K562 (cell line): ENCODE results near the gene CLDN14. TPM values are rescaled to one million over a fixed set of nuclear protein-coding genes. Genes with fewer than 3 reads are reported as not detected.

ENCODE experiments used
- ATF7 ChIP-seq: fragments of 450-650 bp; IDR thresholded peaks from 2 replicates; pipeline ENCODE4 v1.7.1; 2014; ENCODE audit warnings: mild to moderate bottlenecking, moderate library complexity
- BRF1 ChIP-seq: IDR thresholded peaks from 3 replicates; pipeline ENCODE4 v1.6.1; 2011; ENCODE audit warnings: borderline replicate concordance, mild to moderate bottlenecking; ENCODE audit not compliant: insufficient read length; ENCODE audit errors: extremely low read depth
- ESRRA ChIP-seq: fragments of 450-650 bp; IDR thresholded peaks from 2 replicates; pipeline ENCODE4 v1.6.1; 2014; ENCODE audit warnings: low read depth, mild to moderate bottlenecking, moderate library complexity, borderline replicate concordance
- KDM1A ChIP-seq, 2 experiments: fragments of 450-650 bp; IDR thresholded peaks; 2 replicates each; pipeline ENCODE4 v1.6.1; 2016; ENCODE audit warnings: mild to moderate bottlenecking in 2 of 2
- POLR3G ChIP-seq: IDR thresholded peaks from 2 replicates; pipeline ENCODE4 v1.6.1; 2011; ENCODE audit not compliant: insufficient read length, insufficient replicate concordance; ENCODE audit errors: extremely low read depth
- RB1 ChIP-seq: fragments of 450-650 bp; IDR thresholded peaks from 2 replicates; pipeline ENCODE4 v1.6.1; 2017; ENCODE audit warnings: low read depth, mild to moderate bottlenecking
- SMARCE1 ChIP-seq: fragments of 450-650 bp; IDR thresholded peaks from 2 replicates; pipeline ENCODE4 v1.7.1; 2016; ENCODE audit warnings: mild to moderate bottlenecking
- ZNF584 ChIP-seq: fragments of 200-800 bp; sonication (Bioruptor generic); IDR thresholded peaks from 2 replicates; pipeline ENCODE4 v1.6.1; 2016; ENCODE audit warnings: low read depth, mild to moderate bottlenecking, missing genetic modification characterization, missing compliant biosample characterization
- ZNF699 ChIP-seq: fragments of 250-450 bp; sonication (Bioruptor Pico); IDR thresholded peaks from 2 replicates; pipeline ENCODE4 v1.8.0; 2021; ENCODE audit warnings: mild to moderate bottlenecking, moderate library complexity; ENCODE audit not compliant: insufficient replicate concordance
- polyA plus RNA-seq, 8 experiments: library from polyadenylated mRNA; depleted of rRNA in 4 of 8; stranded (reverse) in 5 of 8; unstranded in 3 of 8; fragments of >200 nt; fragmentation: Nextera tagmentation in 2 of 8; fragmentation: Illumina TruSeq in 1 of 8; extraction: Ambion mirVana in 2 of 8; extraction: Trizol in 1 of 8; gene quantifications; 2 replicates each; pipeline versions ENCODE4 v1.2.1 to v1.2.3, GENCODE V29; 2011 to 2014; ENCODE audit warnings: inconsistent platforms in 1 of 8, missing spikeins in 1 of 8
- total RNA-seq, 7 experiments: library from RNA; depleted of rRNA in 6 of 7; stranded (reverse); fragments of >200 nt in 6 of 7; fragmentation: Illumina TruSeq in 2 of 7; extraction: Trizol in 2 of 7; gene quantifications; 2 replicates each; pipeline versions ENCODE4 v1.2.1 to v1.2.3, GENCODE V29; 2011 to 2021; ENCODE audit warnings: low replicate concordance in 1 of 7
- TF ChIP-seq, protein P1 (sequence below): IDR thresholded peaks from 2 replicates; pipeline ENCODE4 v1.6.1; 2012; ENCODE audit warnings: low read depth, low read length, improper control_type of control experiment, borderline replicate concordance
- TF ChIP-seq, protein P2 (sequence below), 2 experiments: fragments of 450-650 bp; formaldehyde crosslinking in 1 of 2; IDR thresholded peaks; 2 replicates each; pipeline versions ENCODE4 v1.4.0 to v1.6.1; 2014 to 2020; ENCODE audit warnings: mild to moderate bottlenecking in 2 of 2, borderline replicate concordance in 1 of 2, low read depth in 1 of 2
- TF ChIP-seq, protein P3 (sequence below): sonication (generic); formaldehyde crosslinking; IDR thresholded peaks from 2 replicates; pipeline ENCODE4 v1.9.0; 2022; ENCODE audit warnings: mild to moderate bottlenecking, missing genetic modification reagents
- TF ChIP-seq, protein P4 (sequence below): sonication (generic); formaldehyde crosslinking; IDR thresholded peaks from 2 replicates; pipeline ENCODE4 v1.8.0; 2022; ENCODE audit warnings: missing genetic modification reagents, mild to moderate bottlenecking, moderate library complexity, borderline replicate concordance

The CLDN14 gene
- total and polyA plus RNA-seq, 9 of the 15 experiments (the other 6 are each of a cell fraction or from before 2014, with no cell fraction given), result not detected

DNA sequence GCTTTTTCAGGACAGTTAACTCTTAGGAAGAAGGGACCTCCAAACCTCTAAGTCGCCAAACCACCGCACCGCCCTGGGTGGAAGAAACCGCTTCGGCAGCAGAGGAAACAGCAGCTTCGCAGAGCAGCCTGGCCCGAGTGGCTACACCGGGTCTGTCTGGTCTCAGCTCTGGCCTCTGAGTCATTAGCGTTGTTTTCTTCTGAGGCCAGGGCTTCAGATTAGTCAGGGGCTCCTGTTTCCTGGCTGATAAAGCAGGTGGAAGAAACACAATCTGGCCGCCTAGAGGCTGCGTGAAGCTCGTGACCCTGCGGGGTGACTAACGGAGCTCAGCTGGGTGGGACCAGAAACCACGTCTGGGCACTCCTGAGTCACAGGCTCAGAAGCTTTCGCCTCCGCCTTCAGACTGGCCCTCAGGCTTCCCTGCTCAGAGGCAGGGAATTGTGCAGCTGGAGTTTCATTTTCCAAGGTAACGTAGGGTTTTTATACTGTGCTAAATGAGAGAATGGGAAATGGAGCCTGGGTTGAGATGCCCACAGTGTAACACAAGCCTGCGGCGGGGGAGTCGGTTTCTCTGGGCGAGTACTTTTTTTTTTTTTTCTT, 49.9 kb downstream of the CLDN14 start (continued):
- TF ChIP-seq ESRRA (peak; percentile 74; the same call in 1 of the 2 replicates), BRF1 (no peak), ZNF699 (CRISPR knock-in tag) (no peak), RB1 (peak; percentile 80), ATF7 (peak; percentile 93), SMARCE1 (peak; percentile 100), KDM1A (IDR thresholded peaks at IDR 0.05) (peak; percentile 100), ZNF584 (CRISPR knock-in tag) (peak; percentile 89), POLR3G (no peak)
- TF ChIP-seq, protein P1, sequence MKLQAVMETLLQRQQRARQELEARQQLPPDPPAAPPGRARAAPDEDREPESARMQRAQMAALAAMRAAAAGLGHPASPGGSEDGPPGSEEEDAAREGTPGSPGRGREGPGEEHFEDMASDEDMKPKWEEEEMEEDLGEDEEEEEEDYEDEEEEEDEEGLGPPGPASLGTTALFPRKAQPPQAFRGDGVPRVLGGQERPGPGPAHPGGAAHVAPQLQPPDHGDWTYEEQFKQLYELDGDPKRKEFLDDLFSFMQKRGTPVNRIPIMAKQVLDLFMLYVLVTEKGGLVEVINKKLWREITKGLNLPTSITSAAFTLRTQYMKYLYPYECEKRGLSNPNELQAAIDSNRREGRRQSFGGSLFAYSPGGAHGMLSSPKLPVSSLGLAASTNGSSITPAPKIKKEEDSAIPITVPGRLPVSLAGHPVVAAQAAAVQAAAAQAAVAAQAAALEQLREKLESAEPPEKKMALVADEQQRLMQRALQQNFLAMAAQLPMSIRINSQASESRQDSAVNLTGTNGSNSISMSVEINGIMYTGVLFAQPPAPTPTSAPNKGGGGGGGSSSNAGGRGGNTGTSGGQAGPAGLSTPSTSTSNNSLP, result peak; percentile 66; the same call in 1 of the 2 replicates
- TF ChIP-seq, protein P2, sequence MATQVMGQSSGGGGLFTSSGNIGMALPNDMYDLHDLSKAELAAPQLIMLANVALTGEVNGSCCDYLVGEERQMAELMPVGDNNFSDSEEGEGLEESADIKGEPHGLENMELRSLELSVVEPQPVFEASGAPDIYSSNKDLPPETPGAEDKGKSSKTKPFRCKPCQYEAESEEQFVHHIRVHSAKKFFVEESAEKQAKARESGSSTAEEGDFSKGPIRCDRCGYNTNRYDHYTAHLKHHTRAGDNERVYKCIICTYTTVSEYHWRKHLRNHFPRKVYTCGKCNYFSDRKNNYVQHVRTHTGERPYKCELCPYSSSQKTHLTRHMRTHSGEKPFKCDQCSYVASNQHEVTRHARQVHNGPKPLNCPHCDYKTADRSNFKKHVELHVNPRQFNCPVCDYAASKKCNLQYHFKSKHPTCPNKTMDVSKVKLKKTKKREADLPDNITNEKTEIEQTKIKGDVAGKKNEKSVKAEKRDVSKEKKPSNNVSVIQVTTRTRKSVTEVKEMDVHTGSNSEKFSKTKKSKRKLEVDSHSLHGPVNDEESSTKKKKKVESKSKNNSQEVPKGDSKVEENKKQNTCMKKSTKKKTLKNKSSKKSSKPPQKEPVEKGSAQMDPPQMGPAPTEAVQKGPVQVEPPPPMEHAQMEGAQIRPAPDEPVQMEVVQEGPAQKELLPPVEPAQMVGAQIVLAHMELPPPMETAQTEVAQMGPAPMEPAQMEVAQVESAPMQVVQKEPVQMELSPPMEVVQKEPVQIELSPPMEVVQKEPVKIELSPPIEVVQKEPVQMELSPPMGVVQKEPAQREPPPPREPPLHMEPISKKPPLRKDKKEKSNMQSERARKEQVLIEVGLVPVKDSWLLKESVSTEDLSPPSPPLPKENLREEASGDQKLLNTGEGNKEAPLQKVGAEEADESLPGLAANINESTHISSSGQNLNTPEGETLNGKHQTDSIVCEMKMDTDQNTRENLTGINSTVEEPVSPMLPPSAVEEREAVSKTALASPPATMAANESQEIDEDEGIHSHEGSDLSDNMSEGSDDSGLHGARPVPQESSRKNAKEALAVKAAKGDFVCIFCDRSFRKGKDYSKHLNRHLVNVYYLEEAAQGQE (IDR thresholded peaks at IDR 0.05; ENCODE audit: borderline replicate concordance), result peak; percentile 95
- TF ChIP-seq, protein P2 (CRISPR knock-in tag; IDR thresholded peaks at IDR 0.05; ENCODE audit: low read depth), result 0 out of 2 replicates have a peak, but pooled peaks have one; percentile 25
- TF ChIP-seq, protein P3, sequence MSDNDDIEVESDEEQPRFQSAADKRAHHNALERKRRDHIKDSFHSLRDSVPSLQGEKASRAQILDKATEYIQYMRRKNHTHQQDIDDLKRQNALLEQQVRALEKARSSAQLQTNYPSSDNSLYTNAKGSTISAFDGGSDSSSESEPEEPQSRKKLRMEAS (CRISPR knock-in tag), result peak; percentile 72
- TF ChIP-seq, protein P4, sequence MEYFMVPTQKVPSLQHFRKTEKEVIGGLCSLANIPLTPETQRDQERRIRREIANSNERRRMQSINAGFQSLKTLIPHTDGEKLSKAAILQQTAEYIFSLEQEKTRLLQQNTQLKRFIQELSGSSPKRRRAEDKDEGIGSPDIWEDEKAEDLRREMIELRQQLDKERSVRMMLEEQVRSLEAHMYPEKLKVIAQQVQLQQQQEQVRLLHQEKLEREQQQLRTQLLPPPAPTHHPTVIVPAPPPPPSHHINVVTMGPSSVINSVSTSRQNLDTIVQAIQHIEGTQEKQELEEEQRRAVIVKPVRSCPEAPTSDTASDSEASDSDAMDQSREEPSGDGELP (CRISPR knock-in tag), result peak; percentile 99
